ENCODE measurements around the gene ARHGEF1.

Gene ARHGEF1

DNA sequence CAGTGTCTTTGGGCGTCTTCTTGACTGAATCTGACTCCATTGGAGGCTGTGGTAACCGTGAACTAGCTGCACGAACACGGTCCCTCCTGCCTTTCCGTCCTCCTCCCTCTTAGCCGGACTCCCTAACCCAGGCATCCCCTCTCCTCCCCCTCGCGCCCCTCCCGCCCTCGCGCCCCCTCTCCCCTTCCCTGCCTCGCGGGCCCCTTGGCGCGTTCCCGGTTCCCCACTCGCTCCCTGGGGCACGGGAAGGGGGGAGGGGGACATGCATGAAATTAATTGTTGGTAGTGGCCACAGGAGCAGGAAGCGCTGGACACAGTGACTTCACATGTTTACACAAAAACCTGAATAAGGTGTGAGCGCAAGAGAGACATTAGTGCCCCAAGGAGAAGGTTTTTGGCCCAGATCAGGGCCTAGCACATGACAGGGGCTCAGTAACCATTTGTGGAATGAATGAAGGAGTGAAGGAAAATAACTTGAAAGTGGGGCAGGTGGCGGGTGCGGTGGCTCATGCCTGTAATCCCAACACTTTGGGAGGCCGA is 37.9 kb upstream of the ARHGEF1 start:
- no peak for DNase-seq
- H3K4me3 ChIP-seq (ENCODE audit: control insufficient read depth in 1 of 7, extremely low read depth in 1 of 7, insufficient read depth in 4 of 7, low read depth in 2 of 7, low read length in 6 of 7): no peak overlapping the region
- no peaks in the 10 kb centered on the region for H3K9me3 ChIP-seq (ENCODE audit: control extremely low read depth in 1 of 5, control insufficient read depth in 4 of 5, insufficient read depth in 2 of 5, low read depth in 1 of 5, low read length in 4 of 5)
- no peak overlapping the region for H3K27ac ChIP-seq (ENCODE audit: insufficient read depth in 1 of 2, low read depth in 1 of 2, low read length in 2 of 2, poor library complexity in 1 of 2, severe bottlenecking in 2 of 2)
- peaks cover 0 to 4% (median 0%) of the 10 kb centered on the region in 5 experiments for H3K27me3 ChIP-seq (replicated peaks in 2 of 5; ENCODE audit: control insufficient read depth in 4 of 5, insufficient read depth in 5 of 5, low read length in 4 of 5)
- no peaks in the 10 kb centered on the region for H3K36me3 ChIP-seq (ENCODE audit: control insufficient read depth in 4 of 4, insufficient read depth in 4 of 4, low read length in 3 of 4)
- peaks cover 0 to 5% (median 0%) of the 10 kb centered on the region in 4 experiments for H3K4me1 ChIP-seq (ENCODE audit: control extremely low read depth in 1 of 4, control insufficient read depth in 4 of 4, insufficient read depth in 4 of 4, low read length in 3 of 4)
- 97% methylated on average over 11 of the region's 23 CpGs for WGBS (ENCODE audit: insufficient coverage)
- ChIA-PET POLR2A (no interaction called here), CTCF (no interaction called here)

DNA sequence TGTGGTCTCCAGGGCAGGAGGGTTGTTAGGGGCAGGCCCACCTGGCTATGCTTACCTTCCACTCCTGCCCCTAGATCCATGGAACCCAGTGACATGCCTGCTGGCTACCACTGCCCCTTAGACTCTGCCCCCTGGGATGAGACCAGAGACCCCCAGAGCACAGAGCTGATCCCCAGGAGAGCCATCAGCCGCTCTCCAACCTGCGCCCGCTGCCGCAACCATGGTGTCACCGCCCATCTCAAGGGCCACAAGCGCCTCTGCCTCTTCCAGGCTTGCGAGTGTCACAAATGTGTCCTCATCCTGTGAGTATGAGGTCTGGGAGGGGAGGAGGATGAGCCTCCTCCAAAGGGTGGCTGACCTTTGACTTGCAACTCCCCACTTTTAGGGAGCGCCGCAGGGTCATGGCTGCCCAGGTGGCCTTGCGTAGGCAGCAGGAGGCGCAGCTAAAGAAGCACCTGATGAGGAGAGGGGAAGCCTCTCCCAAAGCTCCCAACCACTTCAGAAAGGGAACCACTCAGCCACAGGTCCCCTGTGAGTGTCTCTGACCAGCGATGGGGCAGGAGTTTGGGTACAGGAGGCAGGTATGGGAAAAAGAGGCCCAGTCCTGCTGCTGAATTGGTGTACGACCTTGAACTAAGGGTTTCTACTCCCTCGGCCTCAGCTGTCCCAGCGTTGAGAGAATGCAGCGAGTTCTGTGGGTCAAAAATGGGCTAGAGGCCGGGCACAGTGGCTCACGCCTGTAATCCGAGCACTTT is 35.5 kb upstream of the ARHGEF1 start:
- Histone ChIP-seq H3K4me1 (ENCODE audit: control extremely low read depth in 1 of 4, control insufficient read depth in 4 of 4, insufficient read depth in 4 of 4, low read length in 3 of 4) (peaks cover 0 to 5% (median 0%) of the 10 kb centered on the region in 4 experiments), H3K4me3 (ENCODE audit: control insufficient read depth in 1 of 7, extremely low read depth in 1 of 7, insufficient read depth in 4 of 7, low read depth in 2 of 7, low read length in 6 of 7) (no peak overlapping the region), H3K27ac (ENCODE audit: insufficient read depth in 1 of 2, low read depth in 1 of 2, low read length in 2 of 2, poor library complexity in 1 of 2, severe bottlenecking in 2 of 2) (no peak overlapping the region), H3K36me3 (ENCODE audit: control insufficient read depth in 4 of 4, insufficient read depth in 4 of 4, low read length in 3 of 4) (no peaks in the 10 kb centered on the region), H3K9me3 (ENCODE audit: control extremely low read depth in 1 of 5, control insufficient read depth in 4 of 5, insufficient read depth in 2 of 5, low read depth in 1 of 5, low read length in 4 of 5) (no peaks in the 10 kb centered on the region), H3K27me3 (replicated peaks in 2 of 5; ENCODE audit: control insufficient read depth in 4 of 5, insufficient read depth in 5 of 5, low read length in 4 of 5) (peaks cover 0 to 4% (median 0%) of the 10 kb centered on the region in 5 experiments)
- CTCF ChIA-PET: interaction anchor here (4.5 kb wide), 1 partner anchor 11 kb away, joined by 22 read pairs; no protein-coding TSS in a partner anchor
- DNase-seq: no peak
- POLR2A ChIA-PET: interaction anchor here (0.6 kb wide), 1 partner anchor 11 kb away, joined by 4 read pairs; no protein-coding TSS in a partner anchor
- WGBS (ENCODE audit: insufficient coverage): 96% methylated on average over 12 of the region's 19 CpGs

DNA sequence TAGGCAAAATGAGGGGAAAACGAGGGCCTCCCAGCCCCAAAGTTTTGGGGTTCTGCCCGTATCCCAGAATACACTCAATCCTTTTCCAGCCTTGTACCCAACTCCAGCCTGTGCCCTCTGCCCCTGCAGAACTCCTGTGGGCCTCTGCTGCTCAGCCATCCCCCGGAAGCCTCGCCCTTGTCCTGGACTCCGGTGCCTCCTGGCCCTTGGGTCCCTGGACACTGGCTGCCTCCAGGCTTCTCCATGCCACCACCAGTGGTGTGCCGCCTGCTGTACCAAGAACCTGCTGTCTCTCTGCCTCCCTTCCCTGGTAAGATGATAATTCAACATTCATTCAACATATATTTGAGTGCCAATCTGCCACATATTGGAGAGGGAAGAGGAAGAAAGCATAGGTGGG is 34.3 kb upstream of the ARHGEF1 start:
- no peak overlapping the region for H3K4me3 ChIP-seq (ENCODE audit: control insufficient read depth in 1 of 7, extremely low read depth in 1 of 7, insufficient read depth in 4 of 7, low read depth in 2 of 7, low read length in 6 of 7)
- H3K27me3 ChIP-seq (replicated peaks in 2 of 5; ENCODE audit: control insufficient read depth in 4 of 5, insufficient read depth in 5 of 5, low read length in 4 of 5): peaks cover 0 to 5% (median 0%) of the 10 kb centered on the region in 5 experiments
- no peaks in the 10 kb centered on the region for H3K36me3 ChIP-seq (ENCODE audit: control insufficient read depth in 4 of 4, insufficient read depth in 4 of 4, low read length in 3 of 4)
- POLR2A ChIA-PET: no interaction called here
- DNase-seq: no peak
- no peaks in the 10 kb centered on the region for H3K9me3 ChIP-seq (ENCODE audit: control extremely low read depth in 1 of 5, control insufficient read depth in 4 of 5, insufficient read depth in 2 of 5, low read depth in 1 of 5, low read length in 4 of 5)
- no peak overlapping the region for H3K27ac ChIP-seq (ENCODE audit: insufficient read depth in 1 of 2, low read depth in 1 of 2, low read length in 2 of 2, poor library complexity in 1 of 2, severe bottlenecking in 2 of 2)
- CTCF ChIA-PET: interaction anchor here (4.5 kb wide), 1 partner anchor 12 kb away, joined by 22 read pairs; no protein-coding TSS in a partner anchor
- peaks cover 0 to under 1% (median 0%) of the 10 kb centered on the region in 4 experiments for H3K4me1 ChIP-seq (ENCODE audit: control extremely low read depth in 1 of 4, control insufficient read depth in 4 of 4, insufficient read depth in 4 of 4, low read length in 3 of 4)
- 94% methylated on average over 5 of the region's 6 CpGs for WGBS (ENCODE audit: insufficient coverage)

DNA sequence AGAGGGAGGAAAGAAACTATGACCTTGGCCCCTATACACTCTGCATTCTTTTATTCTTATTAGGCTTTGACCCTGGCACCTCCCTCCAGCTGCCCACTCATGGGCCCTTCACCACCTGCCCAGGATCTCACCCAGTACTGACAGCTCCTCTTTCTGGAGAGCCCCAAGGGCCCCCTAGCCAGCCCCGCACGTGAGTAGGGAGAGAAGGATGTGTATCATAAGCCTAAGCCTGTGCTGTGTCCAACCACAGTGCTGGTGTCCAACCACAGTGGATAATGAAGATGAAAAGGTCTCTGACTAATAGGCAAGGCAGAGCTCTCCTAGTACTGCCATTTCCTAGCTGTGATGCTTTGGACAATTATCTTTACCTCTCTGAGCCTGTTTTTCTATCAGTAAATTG is 33.9 kb upstream of the ARHGEF1 start:
- POLR2A ChIA-PET: no interaction called here
- Histone ChIP-seq H3K27me3 (replicated peaks in 2 of 5; ENCODE audit: control insufficient read depth in 4 of 5, insufficient read depth in 5 of 5, low read length in 4 of 5) (peaks cover 0 to 6% (median 0%) of the 10 kb centered on the region in 5 experiments), H3K4me3 (ENCODE audit: control insufficient read depth in 1 of 7, extremely low read depth in 1 of 7, insufficient read depth in 4 of 7, low read depth in 2 of 7, low read length in 6 of 7) (no peak overlapping the region), H3K27ac (ENCODE audit: insufficient read depth in 1 of 2, low read depth in 1 of 2, low read length in 2 of 2, poor library complexity in 1 of 2, severe bottlenecking in 2 of 2) (no peak overlapping the region), H3K36me3 (ENCODE audit: control insufficient read depth in 4 of 4, insufficient read depth in 4 of 4, low read length in 3 of 4) (no peaks in the 10 kb centered on the region), H3K4me1 (ENCODE audit: control extremely low read depth in 1 of 4, control insufficient read depth in 4 of 4, insufficient read depth in 4 of 4, low read length in 3 of 4) (peaks cover 0 to 3% (median 0%) of the 10 kb centered on the region in 4 experiments), H3K9me3 (ENCODE audit: control extremely low read depth in 1 of 5, control insufficient read depth in 4 of 5, insufficient read depth in 2 of 5, low read depth in 1 of 5, low read length in 4 of 5) (no peaks in the 10 kb centered on the region)
- CTCF ChIA-PET: interaction anchor here (1.1 to 4.5 kb wide), 2 partner anchors 13 to 15 kb away, joined by 3 to 22 read pairs; no protein-coding TSS in a partner anchor
- 100% methylated on average over 1 of the region's 2 CpGs for WGBS (ENCODE audit: insufficient coverage)
- no peak for DNase-seq

DNA sequence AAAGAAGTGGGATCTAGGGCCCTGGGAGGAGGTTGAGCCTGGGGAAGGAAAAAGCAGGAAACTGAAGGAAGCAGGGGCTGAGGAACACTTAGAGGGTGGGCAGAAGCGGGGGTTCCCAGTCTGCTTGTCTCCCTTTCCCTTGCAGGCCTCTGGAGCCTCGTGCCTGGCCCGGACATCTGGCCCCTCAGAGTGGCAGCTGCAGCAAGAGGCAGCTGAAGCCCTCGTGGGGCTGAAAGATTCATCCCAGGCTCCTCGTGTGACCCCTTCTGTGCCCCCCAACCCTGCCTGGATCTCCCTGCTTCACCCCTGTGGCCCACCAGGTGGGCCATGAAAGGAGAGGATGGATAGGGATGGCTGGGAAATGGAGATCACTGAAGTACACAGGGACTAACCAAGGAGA is 32.6 kb upstream of the ARHGEF1 start:
- no peak overlapping the region for H3K27ac ChIP-seq (ENCODE audit: insufficient read depth in 1 of 2, low read depth in 1 of 2, low read length in 2 of 2, poor library complexity in 1 of 2, severe bottlenecking in 2 of 2)
- CTCF ChIA-PET: interaction anchor here (0.5 to 4.5 kb wide), 4 partner anchors 14 to 101 kb away, joined by 3 to 22 read pairs (median 4); no protein-coding TSS in a partner anchor
- 92% methylated on average over 4 of the region's 5 CpGs for WGBS (ENCODE audit: insufficient coverage)
- no peaks in the 10 kb centered on the region for H3K36me3 ChIP-seq (ENCODE audit: control insufficient read depth in 4 of 4, insufficient read depth in 4 of 4, low read length in 3 of 4)
- H3K4me3 ChIP-seq (ENCODE audit: control insufficient read depth in 1 of 7, extremely low read depth in 1 of 7, insufficient read depth in 4 of 7, low read depth in 2 of 7, low read length in 6 of 7): no peak overlapping the region
- peaks cover 0 to 6% (median 0%) of the 10 kb centered on the region in 5 experiments for H3K27me3 ChIP-seq (replicated peaks in 2 of 5; ENCODE audit: control insufficient read depth in 4 of 5, insufficient read depth in 5 of 5, low read length in 4 of 5)
- H3K9me3 ChIP-seq (ENCODE audit: control extremely low read depth in 1 of 5, control insufficient read depth in 4 of 5, insufficient read depth in 2 of 5, low read depth in 1 of 5, low read length in 4 of 5): no peaks in the 10 kb centered on the region
- POLR2A ChIA-PET: no interaction called here
- DNase-seq: no peak
- peaks cover 0 to 3% (median 0%) of the 10 kb centered on the region in 4 experiments for H3K4me1 ChIP-seq (ENCODE audit: control extremely low read depth in 1 of 4, control insufficient read depth in 4 of 4, insufficient read depth in 4 of 4, low read length in 3 of 4)

DNA sequence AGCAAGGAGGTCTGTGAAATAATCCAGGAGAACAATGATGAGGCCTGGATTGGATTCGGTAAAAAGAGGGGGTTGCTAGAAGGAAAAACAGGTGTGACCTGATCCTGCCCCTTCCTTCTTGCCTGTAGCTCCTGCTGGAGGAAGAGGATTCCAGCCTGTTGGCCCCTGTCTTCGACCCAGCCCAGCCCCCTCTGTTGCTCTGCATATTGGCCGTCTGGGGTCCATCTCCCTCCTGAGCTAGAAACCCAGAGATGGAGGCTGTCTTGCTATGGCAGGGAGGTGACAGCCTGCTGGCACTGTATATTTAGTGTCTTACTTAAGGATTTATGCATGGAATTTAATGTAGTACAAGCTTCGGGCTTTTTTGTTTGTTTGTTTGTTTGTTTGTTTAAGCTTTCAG is 31.5 kb upstream of the ARHGEF1 start:
- 91% methylated on average over 2 of the region's 4 CpGs for WGBS (ENCODE audit: insufficient coverage)
- peaks cover 0 to 3% (median 0%) of the 10 kb centered on the region in 4 experiments for H3K4me1 ChIP-seq (ENCODE audit: control extremely low read depth in 1 of 4, control insufficient read depth in 4 of 4, insufficient read depth in 4 of 4, low read length in 3 of 4)
- no peaks in the 10 kb centered on the region for H3K9me3 ChIP-seq (ENCODE audit: control extremely low read depth in 1 of 5, control insufficient read depth in 4 of 5, insufficient read depth in 2 of 5, low read depth in 1 of 5, low read length in 4 of 5)
- no peak overlapping the region for H3K4me3 ChIP-seq (ENCODE audit: control insufficient read depth in 1 of 7, extremely low read depth in 1 of 7, insufficient read depth in 4 of 7, low read depth in 2 of 7, low read length in 6 of 7)
- POLR2A ChIA-PET: no interaction called here
- no peak for DNase-seq
- CTCF ChIA-PET: interaction anchor here (1.0 to 1.6 kb wide), 2 partner anchors 12 to 100 kb away, joined by 3 to 5 read pairs; no protein-coding TSS in a partner anchor
- H3K27ac ChIP-seq (ENCODE audit: insufficient read depth in 1 of 2, low read depth in 1 of 2, low read length in 2 of 2, poor library complexity in 1 of 2, severe bottlenecking in 2 of 2): no peak overlapping the region
- peaks cover 0 to 6% (median 0%) of the 10 kb centered on the region in 5 experiments for H3K27me3 ChIP-seq (replicated peaks in 2 of 5; ENCODE audit: control insufficient read depth in 4 of 5, insufficient read depth in 5 of 5, low read length in 4 of 5)
- H3K36me3 ChIP-seq (ENCODE audit: control insufficient read depth in 4 of 4, insufficient read depth in 4 of 4, low read length in 3 of 4): no peaks in the 10 kb centered on the region

DNA sequence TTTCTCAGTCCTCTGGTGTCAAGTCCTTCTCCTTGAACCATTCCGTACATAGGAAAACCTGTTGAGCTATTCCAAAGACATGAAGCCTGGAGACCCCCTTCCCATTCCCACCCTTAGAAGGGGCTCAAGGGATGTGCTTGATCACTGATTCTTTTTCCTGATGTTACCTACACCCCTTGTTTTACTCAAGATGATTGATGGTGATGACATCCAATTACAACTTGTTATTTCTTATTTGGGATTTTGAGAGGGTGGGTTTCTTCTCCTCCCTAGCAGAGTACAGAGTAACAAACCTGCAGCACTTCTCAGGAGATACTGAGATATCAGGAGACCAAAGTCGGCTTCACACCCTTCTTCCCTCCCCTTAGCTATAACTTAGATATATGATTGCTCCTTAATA is 29.6 kb upstream of the ARHGEF1 start:
- POLR2A ChIA-PET: no interaction called here
- no peak for DNase-seq
- peaks cover 0 to 3% (median 0%) of the 10 kb centered on the region in 4 experiments for H3K4me1 ChIP-seq (ENCODE audit: control extremely low read depth in 1 of 4, control insufficient read depth in 4 of 4, insufficient read depth in 4 of 4, low read length in 3 of 4)
- H3K36me3 ChIP-seq (ENCODE audit: control insufficient read depth in 4 of 4, insufficient read depth in 4 of 4, low read length in 3 of 4): no peaks in the 10 kb centered on the region
- peaks cover 0 to 6% (median 0%) of the 10 kb centered on the region in 5 experiments for H3K27me3 ChIP-seq (replicated peaks in 2 of 5; ENCODE audit: control insufficient read depth in 4 of 5, insufficient read depth in 5 of 5, low read length in 4 of 5)
- H3K9me3 ChIP-seq (ENCODE audit: control extremely low read depth in 1 of 5, control insufficient read depth in 4 of 5, insufficient read depth in 2 of 5, low read depth in 1 of 5, low read length in 4 of 5): no peaks in the 10 kb centered on the region
- no peak overlapping the region for H3K4me3 ChIP-seq (ENCODE audit: control insufficient read depth in 1 of 7, extremely low read depth in 1 of 7, insufficient read depth in 4 of 7, low read depth in 2 of 7, low read length in 6 of 7)
- 71% methylated on average over 1 of the region's 2 CpGs for WGBS (ENCODE audit: insufficient coverage)
- no peak overlapping the region for H3K27ac ChIP-seq (ENCODE audit: insufficient read depth in 1 of 2, low read depth in 1 of 2, low read length in 2 of 2, poor library complexity in 1 of 2, severe bottlenecking in 2 of 2)
- CTCF ChIA-PET: interaction anchor here (1.1 to 1.8 kb wide), 4 partner anchors 14 to 60 kb away, joined by 3 to 4 read pairs (median 3); no protein-coding TSS in a partner anchor
